GM19455 (cell line): ENCODE results near the gene TANC1.
A peak's percentile ranks its signal among the peaks of the same experiment; 100 is the strongest.
"Not testable (repeated sequence)": the region's sequence is repeated elsewhere in the genome, so short reads cannot be mapped to it uniquely, and the experiment has no call there.

Source experiments
- ATAC-seq: cut with Tn5 transposase; IDR thresholded peaks from one replicate; pipeline ENCODE4 v1.9.1; 2021; ENCODE audit not compliant: unreplicated experiment

Gene TANC1

GRCh38 chr2:159082119-159082518, 113.7 kb downstream of the TANC1 start:
- no peak for ATAC-seq

DNA sequence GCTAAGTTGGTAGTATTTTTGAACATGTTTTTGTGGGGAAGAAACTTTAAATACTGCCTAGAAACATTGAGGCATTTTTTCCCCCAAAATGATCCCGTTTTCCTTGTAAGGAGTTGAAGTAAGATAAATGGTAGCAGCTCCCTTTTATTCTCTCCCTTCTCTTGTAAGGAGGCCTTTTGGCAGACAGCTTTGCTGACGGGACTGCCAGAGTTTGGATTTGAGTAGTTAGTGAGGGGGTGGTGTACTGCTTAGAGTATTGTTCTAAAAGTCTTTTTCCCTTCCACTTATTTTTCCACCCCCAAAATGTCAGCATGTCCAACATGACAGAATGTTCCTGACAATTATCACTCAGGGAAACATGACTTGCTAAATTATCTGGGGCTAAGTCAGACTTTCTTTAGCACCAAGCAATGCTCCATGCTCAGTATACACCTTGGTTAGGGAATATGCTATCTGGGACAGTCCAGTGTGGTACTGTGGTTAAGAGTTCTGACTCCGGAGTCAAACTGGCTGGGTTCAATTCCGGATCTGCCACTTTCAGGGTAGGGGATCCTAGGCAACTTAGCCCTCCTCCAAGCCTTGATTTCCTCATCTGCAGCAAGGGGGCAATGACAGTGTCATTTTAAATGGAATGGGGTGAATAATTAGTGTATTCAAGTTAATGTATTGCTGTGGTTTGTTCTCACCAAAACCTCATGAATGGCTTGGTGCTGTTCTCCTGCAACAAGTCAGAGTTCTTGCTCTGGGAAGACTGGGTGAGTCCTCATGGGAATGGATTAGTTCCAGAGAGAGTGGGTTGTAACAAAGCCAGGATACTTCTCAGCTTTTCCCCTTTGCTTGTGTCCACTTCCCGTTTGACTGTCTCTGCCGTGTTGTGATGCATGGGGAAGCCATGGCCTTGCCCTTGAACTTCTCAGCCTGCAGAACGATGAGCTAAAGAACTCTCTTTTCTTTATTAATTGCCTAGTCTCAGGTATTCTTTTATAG, 116.2 kb downstream of the TANC1 start:
- ATAC-seq = no peak

GRCh38 chr2:159086342-159086741, 117.9 kb downstream of the TANC1 start:
- ATAC-seq = no peak

DNA sequence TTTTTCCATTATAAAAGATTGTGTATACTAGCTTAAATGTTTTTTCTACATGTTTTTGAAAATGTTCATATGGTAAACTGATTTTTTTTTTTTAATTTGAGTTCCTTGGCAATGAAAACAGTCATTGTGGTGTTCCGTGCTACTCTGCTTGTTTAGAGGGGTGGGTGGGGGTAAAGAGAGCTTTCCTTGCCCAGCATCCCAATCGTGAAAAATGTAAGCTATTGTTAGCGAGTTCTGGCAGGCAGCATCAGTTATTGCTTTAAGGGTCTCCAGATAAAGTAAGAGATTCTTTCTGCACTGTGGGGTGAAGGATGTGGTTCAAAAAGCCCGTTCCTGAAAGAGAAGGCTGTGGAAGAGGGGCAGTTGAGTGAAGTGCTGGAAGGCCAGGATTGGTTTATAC, 118.4 kb downstream of the TANC1 start:
- ATAC-seq = no peak

DNA sequence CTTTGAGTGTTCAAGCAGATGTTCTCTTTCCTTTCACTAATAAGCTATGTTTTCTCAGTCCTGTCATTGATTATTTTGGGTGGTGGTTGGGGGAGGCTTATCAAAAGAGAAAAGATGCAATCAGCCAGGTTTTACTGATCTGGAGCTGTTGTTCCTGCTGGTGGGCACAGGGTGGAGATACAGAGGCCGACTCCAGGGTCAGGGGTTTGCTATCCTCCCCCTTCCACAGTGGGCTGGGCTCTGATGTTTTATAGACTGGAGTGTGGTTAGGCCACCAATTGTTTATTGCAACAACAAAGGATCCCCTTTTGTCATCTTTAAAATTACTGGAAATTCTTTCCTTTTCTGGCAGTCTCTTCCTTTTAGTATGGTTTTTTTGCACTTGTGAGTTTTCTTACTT, 120.5 kb downstream of the TANC1 start:
- ATAC-seq = no peak

DNA sequence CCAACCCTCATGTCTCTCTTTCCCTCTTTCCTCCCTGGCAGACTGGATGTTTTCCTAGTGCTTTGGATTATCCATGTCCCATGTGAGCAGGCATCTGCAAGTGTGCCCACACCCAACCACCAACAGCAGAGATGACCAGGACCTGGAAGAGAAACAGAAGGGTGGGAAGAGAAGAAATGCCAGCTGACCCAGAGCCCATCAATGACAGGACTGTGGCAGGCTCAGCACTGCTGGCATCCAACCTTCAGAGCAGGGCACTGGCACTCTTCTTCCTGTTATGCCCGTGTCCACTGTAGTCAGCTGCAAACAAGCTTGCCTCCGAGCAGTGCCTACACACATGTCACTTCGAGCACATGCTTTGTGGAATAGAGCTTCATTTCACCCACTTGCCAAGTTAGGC, 121.1 kb downstream of the TANC1 start:
- no peak for ATAC-seq

DNA sequence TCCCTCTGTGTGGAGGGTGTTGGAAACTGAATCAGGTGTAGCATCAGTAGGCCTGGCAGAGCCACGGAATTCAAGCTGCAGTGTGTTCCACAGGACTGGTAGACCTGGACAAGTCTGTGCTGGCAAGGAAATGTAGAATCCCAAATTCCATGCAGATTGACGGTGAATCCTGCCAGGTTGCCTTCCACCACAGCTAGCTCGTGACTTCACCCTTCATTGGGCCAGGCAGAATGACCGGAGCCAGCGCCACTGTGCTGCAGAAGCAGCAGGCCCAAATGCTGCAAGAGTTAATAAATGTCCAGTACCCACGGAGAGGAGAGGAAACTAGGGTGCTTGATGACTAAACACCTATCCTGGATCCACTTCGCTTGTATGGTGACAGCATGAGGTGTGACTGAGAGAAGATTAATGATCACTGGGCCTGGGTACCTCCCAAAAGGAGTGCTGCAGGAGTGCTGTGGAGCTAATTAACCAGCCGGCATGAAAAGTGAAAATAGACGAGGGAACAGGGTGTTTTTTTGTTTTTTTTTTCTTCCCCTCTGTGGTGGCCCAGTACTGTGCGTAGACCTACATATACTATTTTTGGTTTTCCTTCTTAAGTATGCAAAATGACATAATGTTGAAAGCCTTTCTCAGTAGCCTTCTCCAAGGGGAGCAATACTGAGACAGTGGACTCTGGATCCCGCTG, 122.2 kb downstream of the TANC1 start:
- peak; percentile 68 for ATAC-seq

DNA sequence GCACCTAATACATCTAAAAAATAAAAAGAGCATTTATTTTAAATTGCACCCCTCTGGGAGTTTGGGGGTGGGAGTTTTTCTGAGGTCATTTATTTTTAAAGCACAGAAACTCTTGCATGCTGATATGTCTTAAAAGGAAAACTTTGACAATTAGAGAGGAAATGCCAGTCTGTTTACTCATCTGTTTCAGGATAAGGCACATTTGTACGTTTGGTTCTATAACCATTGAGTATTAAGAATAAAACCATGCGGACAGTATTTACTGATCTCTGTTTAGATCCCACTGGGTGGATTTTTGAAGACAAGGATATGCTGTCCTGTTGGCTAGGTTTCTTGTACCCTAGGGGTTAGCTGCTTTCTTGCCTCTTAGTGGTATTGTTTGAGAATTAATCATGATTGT, 122.9 kb downstream of the TANC1 start:
- no peak for ATAC-seq

DNA sequence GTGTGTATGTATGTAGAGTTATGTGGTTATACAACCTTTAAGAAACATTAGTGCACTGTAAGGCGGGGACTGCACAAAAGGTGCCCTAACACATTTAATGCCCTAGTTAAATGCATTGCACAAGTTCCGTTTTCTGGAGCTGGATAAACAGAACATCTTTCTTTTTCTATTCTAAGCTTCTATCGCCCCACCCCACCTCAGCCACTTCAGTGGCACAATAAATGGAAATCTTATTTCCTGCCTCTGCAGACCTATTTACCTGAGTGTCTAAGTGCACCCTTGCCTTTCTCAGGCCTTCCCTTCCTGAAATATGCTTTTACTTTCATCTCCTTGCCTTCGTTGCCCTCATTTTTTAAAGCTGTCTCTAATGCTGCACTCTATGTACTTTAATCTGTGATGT, 123.5 kb downstream of the TANC1 start:
- ATAC-seq = peak; percentile 53

- no peak for ATAC-seq
These were observed 125.1 kb downstream of the TANC1 start for GRCh38 chr2:159093497-159093896.

DNA sequence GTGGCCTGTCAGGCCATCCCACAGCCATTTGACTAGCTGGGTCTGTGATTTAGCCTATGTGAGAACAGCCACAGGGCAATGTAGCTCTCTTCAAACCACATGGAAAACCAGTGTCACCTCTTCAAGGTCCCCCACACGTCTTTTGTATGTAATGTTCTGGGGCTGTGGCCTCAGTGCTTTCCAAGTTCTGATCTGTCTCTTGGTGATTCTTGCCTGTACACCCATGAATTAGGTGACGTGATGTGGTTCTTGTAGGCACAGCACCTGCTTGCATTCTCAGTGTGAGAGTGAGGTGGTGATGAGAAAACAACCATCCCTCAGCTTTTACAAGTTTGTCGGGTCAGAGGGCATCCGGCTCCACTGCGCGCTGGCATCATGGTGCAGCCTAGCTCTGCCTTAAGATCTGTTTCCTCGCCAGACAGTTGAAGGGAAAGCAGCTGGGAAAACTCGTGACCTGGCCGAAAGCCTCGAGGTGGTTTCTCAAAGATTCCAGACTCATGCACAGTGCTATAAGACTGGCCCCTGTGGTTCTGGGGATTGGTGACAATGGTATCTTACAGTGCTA, 125.8 kb downstream of the TANC1 start:
- ATAC-seq = no peak

DNA sequence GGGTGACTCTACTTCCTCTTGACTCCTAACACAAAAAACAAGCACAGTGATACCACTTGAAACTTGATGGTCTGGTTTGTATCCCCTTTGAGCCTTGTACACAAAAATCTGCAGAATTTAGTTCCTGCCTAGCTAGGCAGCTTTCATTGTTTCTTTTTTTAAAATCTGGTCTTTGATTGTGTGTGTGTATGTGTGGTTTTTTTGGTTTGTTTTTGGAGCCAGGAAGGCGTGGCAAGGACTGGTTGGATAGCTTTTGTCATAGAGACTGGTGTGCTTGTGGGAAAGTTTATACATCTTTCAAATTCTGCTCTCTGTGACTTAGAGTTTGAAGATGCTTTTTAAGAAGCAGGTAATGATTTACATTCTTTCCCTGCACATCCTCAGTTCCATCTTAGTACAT, 127.4 kb downstream of the TANC1 start:
- no peak for ATAC-seq

- ATAC-seq = not testable (repeated sequence)
These were observed 127.9 kb downstream of the TANC1 start for GRCh38 chr2:159096302-159096855.

GRCh38 chr2:159096901-159097300, 128.5 kb downstream of the TANC1 start:
- no peak for ATAC-seq

DNA sequence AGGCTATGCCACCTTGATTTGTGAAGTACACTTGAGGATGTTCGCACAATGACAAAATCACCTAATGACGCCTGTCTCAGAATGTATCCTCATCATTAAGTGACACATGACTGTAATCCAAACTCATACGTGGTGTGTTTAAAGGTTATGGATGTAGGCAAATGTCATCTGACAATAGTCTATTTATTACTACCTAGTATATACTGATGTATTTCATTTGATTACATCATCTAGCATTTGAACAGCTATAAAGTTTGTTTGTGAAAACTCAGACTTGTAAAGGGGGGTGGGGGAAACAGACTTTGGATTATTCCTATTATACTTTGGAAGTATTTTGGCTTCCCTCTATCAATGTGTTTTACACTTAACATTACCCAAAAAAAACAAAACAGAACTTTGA, 129.9 kb downstream of the TANC1 start:
- ATAC-seq = no peak

- no peak for ATAC-seq
These were observed 130.5 kb downstream of the TANC1 start for GRCh38 chr2:159098921-159099411.

DNA sequence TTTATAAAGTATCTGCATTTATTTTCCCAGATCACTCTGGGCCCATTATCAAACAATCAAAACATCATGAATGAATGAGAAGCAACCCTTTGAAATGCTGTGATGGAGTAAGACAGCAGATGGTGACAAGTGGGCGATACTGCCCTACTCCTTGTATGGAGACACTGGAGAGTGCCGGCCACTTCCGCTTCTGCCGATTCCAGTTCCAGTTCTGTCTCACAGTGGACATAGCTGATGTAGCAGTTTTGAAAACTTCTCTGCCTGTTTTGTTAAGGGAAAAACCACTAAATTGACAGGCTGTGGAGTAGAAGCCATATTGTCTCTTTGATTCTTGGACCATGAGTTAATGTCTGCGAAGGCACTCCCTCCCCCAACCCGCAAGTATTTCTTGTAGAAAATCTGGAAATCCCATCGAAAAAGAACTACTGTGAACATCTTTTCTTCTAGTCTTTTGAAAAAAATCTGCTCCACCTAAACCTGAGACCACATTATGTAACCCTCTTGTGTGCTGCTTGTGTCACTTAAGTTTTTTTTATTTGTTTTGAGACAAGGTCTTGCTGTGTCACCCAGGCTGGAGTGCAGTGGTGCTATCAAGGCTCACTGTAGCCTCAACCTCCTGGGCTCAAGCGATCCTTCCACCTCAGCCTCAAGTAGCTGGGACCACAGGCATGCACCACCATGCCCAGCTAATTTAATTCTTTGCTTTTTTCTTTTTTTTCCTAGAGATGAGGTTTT, 133.5 kb downstream of the TANC1 start:
- ATAC-seq = no peak

DNA sequence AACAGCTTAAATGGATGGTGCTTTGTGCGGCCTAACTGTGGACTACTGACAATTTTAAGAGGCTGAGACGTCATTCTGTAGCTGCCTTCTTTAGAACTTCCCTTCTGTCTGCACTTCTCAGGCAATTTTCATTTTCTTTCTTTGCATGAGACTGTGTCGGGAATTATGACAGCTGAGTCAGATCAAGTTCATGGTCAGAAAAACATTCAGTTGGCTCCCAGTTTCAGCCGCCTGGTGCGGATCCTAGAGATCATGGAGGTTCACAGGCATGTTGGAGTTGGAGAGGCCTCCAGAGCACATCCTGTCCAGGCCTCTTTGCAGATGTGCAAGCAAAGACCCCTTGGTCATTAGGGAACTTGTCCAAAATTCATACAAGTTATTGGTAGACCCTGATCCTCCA, 135.0 kb downstream of the TANC1 start:
- ATAC-seq = no peak

- no peak for ATAC-seq
These were observed 137.7 kb downstream of the TANC1 start for GRCh38 chr2:159106109-159106508.

GRCh38 chr2:159108181-159108893, 139.9 kb downstream of the TANC1 start:
- ATAC-seq = no peak
